Spleen (tissue), 7 donors: ENCODE results near the gene KIZ.

Experiments
- CTCF ChIP-seq, 11 experiments: fragments of 200-600 bp in 7 of 11; fragments of 450-650 bp in 4 of 11; sonication (generic) in 4 of 11; IDR thresholded peaks in 8 of 11; conservative IDR thresholded peaks in 3 of 11; 1 replicate in 7 of 11; 2 replicates in 4 of 11; pipeline versions ENCODE4 v1.4.0 to v1.8.0; 2016 to 2021; ENCODE audit warnings: antibody characterized with exemption in 11 of 11, inconsistent platforms in 4 of 11, mild to moderate bottlenecking in 1 of 11
- POLR2A ChIP-seq, 3 donors: fragments of 450-650 bp; IDR thresholded peaks; one replicate each; pipeline ENCODE4 v1.5.1; 2017; ENCODE audit warnings: antibody characterized with exemption in 3 of 3, mild to moderate bottlenecking in 1 of 3
- POLR2AphosphoS5 ChIP-seq, 3 donors: sonication (generic); formaldehyde crosslinking; IDR thresholded peaks; one replicate each; pipeline ENCODE4 v1.5.1; 2017; ENCODE audit warnings: antibody characterized with exemption in 3 of 3
- donor health status: DM: no; HTN: no; CAD: no; lungs with moderate emphysema.
- donor health status: DM: no; HTN: no; CAD: no.
- donor health status: DM: no; HTN: no; CAD: no.

- TF ChIP-seq CTCF (IDR thresholded peaks at IDR 0.05 in 8 of 11, conservative IDR thresholded peaks at IDR 0.05 in 3 of 11): no peak
- TF ChIP-seq POLR2AphosphoS5 (IDR thresholded peaks at IDR 0.05): no peak
- no peak for TF ChIP-seq POLR2A (IDR thresholded peaks at IDR 0.05)
Measured at GRCh38 chr20:21209668-21210067, 83.8 kb downstream of the KIZ start.
